ENCODE results near the gene CFD. TPM values are rescaled to one million over a fixed set of nuclear protein-coding genes. Genes with fewer than 3 reads are reported as not detected.
"Not testable (repeated sequence)": the region's sequence is repeated elsewhere in the genome, so short reads cannot be mapped to it uniquely, and the experiment has no call there.

The CFD gene
- total RNA-seq, 2 donors from 2014 or later: 0.38 to 1.1 TPM

DNA sequence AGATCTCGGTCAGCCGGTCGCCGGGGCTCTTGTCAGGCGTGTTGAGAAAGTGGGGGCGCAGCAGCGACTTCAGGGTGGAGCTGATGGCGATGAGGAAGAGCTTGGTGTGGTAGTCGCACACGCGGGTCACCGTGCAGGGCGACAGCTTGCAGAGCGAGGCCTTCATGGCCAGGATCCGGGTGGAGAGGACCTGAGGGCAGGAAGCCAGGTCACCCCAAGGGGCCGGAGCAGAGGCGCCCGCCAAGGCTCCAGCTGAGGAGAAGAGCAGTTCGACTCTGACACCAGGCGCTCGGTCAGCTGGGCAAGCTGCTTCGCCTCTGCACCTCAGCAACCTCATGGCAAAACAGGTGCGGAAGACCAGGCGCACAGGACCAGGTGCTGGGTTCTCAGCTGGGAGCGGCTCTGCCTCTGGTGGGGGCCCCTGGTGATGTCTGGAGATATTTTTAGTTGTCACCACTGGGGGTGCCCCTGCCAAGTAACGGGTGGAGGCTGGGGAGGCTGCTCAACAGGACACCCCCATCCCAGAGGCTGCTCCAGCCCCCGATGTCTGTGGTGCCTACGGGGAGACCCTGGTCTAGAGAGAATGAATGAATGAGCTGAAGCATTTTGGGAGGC, 15.9 kb downstream of the CFD start:
- Histone ChIP-seq H3K27ac (ENCODE audit: low read depth, low read length) (no peak overlapping the region), H3K4me3 (ENCODE audit: low read length) (no peak overlapping the region), H3K4me1 (ENCODE audit: control insufficient read depth, insufficient read depth, low read length) (no peaks in the 10 kb centered on the region), H3K27me3 (ENCODE audit: control insufficient read depth, insufficient read depth, low read length, poor library complexity, severe bottlenecking) (no peaks in the 10 kb centered on the region), H3K9ac (ENCODE audit: extremely low read depth, low read length, poor library complexity, severe bottlenecking) (no peak overlapping the region), H3K36me3 (ENCODE audit: control insufficient read depth, insufficient read depth, low read length) (peaks cover 17% of the 10 kb centered on the region), H3K9me3 (ENCODE audit: control insufficient read depth, low read length) (no peaks in the 10 kb centered on the region)
- H3K27me3 Mint-ChIP-seq (ENCODE audit: insufficient read depth): no peaks in the 10 kb centered on the region
- no peaks in the 10 kb centered on the region for H3K4me1 Mint-ChIP-seq
- WGBS, 2 experiments (ENCODE audit: insufficient coverage in 1 of 2, insufficient read length in 1 of 2): 97 to 98% methylated on average over 19 to 28 of the region's 28 CpGs
- TF ChIP-seq, protein P1, sequence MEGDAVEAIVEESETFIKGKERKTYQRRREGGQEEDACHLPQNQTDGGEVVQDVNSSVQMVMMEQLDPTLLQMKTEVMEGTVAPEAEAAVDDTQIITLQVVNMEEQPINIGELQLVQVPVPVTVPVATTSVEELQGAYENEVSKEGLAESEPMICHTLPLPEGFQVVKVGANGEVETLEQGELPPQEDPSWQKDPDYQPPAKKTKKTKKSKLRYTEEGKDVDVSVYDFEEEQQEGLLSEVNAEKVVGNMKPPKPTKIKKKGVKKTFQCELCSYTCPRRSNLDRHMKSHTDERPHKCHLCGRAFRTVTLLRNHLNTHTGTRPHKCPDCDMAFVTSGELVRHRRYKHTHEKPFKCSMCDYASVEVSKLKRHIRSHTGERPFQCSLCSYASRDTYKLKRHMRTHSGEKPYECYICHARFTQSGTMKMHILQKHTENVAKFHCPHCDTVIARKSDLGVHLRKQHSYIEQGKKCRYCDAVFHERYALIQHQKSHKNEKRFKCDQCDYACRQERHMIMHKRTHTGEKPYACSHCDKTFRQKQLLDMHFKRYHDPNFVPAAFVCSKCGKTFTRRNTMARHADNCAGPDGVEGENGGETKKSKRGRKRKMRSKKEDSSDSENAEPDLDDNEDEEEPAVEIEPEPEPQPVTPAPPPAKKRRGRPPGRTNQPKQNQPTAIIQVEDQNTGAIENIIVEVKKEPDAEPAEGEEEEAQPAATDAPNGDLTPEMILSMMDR (conservative IDR thresholded peaks at IDR 0.05): no peak
- peak; percentile 40 for DNase-seq
- H3K36me3 Mint-ChIP-seq (ENCODE audit: low read depth): peaks cover 27% of the 10 kb centered on the region
- no peak overlapping the region for H3K27ac Mint-ChIP-seq
- peaks cover 5% of the 10 kb centered on the region for H3K9me3 Mint-ChIP-seq
- H3K4me3 Mint-ChIP-seq: no peak overlapping the region

DNA sequence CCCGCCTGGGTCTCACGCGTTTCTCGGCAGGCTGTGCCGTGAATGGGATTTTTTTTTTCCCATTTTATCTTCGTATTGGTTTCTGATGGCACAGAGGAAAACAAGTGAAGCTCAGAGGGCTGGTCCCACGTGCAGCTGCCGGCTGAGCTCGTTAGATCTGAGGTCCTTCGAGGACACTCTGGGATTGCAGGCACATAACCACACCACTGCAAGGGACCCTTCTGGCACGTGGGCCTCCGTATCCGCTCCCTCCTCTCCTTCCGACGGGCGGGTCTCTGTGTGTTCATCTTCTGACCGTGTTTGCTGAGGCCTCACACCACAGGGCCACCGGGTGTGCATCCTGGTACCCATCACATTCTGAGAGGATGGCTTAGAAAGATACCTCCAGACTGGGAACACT, 16.6 kb downstream of the CFD start:
- Mint-ChIP-seq H3K27me3 (ENCODE audit: insufficient read depth) (no peaks in the 10 kb centered on the region), H3K4me1 (no peaks in the 10 kb centered on the region), H3K9me3 (peaks cover 5% of the 10 kb centered on the region), H3K27ac (no peak overlapping the region), H3K36me3 (ENCODE audit: low read depth) (peaks cover 30% of the 10 kb centered on the region), H3K4me3 (no peak overlapping the region)
- Histone ChIP-seq H3K9me3 (ENCODE audit: control insufficient read depth, low read length) (no peaks in the 10 kb centered on the region), H3K27me3 (ENCODE audit: control insufficient read depth, insufficient read depth, low read length, poor library complexity, severe bottlenecking) (no peaks in the 10 kb centered on the region), H3K4me1 (ENCODE audit: control insufficient read depth, insufficient read depth, low read length) (no peaks in the 10 kb centered on the region), H3K27ac (ENCODE audit: low read depth, low read length) (no peak overlapping the region), H3K4me3 (ENCODE audit: low read length) (no peak overlapping the region), H3K9ac (ENCODE audit: extremely low read depth, low read length, poor library complexity, severe bottlenecking) (no peak overlapping the region), H3K36me3 (ENCODE audit: control insufficient read depth, insufficient read depth, low read length) (peaks cover 17% of the 10 kb centered on the region)
- WGBS, 2 experiments (ENCODE audit: insufficient coverage in 1 of 2, insufficient read length in 1 of 2): 91 to 94% methylated on average over 14 to 18 of the region's 18 CpGs
- TF ChIP-seq, protein P1 (conservative IDR thresholded peaks at IDR 0.05): no peak
- DNase-seq: no peak

DNA sequence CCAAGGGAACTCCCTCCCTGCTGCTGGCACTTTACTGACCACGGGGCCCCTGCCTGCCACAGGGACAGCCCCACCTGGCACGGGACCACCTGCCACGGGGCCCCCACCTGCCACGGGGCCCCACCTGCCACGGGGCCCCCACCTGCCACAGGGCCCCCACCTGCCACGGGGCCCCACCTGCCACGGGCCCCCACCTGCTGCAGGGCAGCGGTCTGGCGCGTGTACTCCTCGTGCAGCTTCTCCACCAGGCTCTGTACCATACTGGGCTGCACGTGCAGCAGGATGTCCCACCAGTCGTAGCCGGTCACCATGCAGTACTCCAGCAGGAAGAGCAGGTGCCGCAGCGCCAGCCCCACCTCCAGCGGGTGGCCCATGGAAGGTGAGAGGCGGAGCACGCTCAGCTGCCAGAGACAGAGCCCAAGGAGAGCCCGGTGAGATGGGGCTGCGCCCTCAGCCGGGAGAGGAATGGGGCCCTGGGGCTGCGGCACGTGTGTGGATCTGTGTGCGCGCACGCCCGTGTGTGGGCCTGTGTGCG, 17.4 kb downstream of the CFD start:
- 92 to 96% methylated on average over 24 to 29 of the region's 29 CpGs for WGBS, 2 experiments (ENCODE audit: insufficient coverage in 1 of 2, insufficient read length in 1 of 2)

DNA sequence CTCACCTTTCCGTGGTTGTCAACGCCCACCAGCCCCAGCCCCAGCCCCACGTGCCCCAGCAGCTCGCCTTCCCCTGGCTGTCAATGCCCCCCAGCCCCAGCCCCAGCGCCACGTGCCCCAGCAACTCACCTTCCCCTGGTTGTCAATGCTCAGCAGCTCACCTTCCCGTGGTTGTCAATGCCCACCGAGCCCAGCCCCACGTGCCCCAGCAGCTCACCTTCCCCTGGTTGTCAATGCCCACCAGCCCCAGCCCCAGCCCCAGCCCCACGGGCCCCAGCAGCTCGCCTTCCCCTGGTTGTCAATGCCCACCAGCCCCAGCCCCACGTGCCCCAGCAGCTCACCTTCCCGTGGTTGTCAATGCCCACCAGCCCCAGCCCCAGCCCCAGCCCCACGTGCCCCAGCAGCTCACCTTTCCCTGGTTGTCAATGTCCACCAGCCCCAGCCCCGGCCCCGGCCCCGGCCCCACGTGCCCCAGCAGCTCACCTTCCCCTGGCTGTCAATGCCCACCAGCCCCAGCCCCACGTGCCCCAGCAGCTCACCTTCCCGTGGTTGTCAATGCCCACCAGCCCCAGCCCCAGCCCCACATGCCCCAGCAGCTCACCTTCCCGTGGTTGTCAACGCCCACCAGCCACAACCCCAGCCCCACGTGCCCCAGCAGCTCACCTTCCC, 18.7 kb downstream of the CFD start:
- H3K4me3 ChIP-seq (ENCODE audit: low read length); H3K4me3 Mint-ChIP-seq; H3K27ac ChIP-seq (ENCODE audit: low read depth, low read length); H3K9me3 ChIP-seq (ENCODE audit: control insufficient read depth, low read length); H3K4me1 ChIP-seq (ENCODE audit: control insufficient read depth, insufficient read depth, low read length); H3K9ac ChIP-seq (ENCODE audit: extremely low read depth, low read length, poor library complexity, severe bottlenecking); H3K4me1 Mint-ChIP-seq; H3K27me3 ChIP-seq (ENCODE audit: control insufficient read depth, insufficient read depth, low read length, poor library complexity, severe bottlenecking); H3K9me3 Mint-ChIP-seq; DNase-seq; H3K27me3 Mint-ChIP-seq (ENCODE audit: insufficient read depth); H3K27ac Mint-ChIP-seq: not testable (repeated sequence)
- 85 to 93% methylated on average over 7 to 21 of the region's 23 CpGs for WGBS, 2 experiments (ENCODE audit: insufficient coverage in 1 of 2, insufficient read length in 1 of 2)
- peaks cover 41% of the 10 kb centered on the region for H3K36me3 Mint-ChIP-seq (ENCODE audit: low read depth)
- peaks cover 37% of the 10 kb centered on the region for H3K36me3 ChIP-seq (ENCODE audit: control insufficient read depth, insufficient read depth, low read length)

More for the DNA sequence above, 17.4 kb downstream of the CFD start:
- TF ChIP-seq, protein P1 (conservative IDR thresholded peaks at IDR 0.05): no peak
- peaks cover 1% of the 10 kb centered on the region for H3K9me3 Mint-ChIP-seq
- DNase-seq: no peak
- H3K4me3 ChIP-seq (ENCODE audit: low read length): no peak overlapping the region
- no peak overlapping the region for H3K4me3 Mint-ChIP-seq
- no peaks in the 10 kb centered on the region for H3K4me1 Mint-ChIP-seq
- no peaks in the 10 kb centered on the region for H3K27me3 Mint-ChIP-seq (ENCODE audit: insufficient read depth)
- H3K9me3 ChIP-seq (ENCODE audit: control insufficient read depth, low read length): no peaks in the 10 kb centered on the region
- peaks cover 25% of the 10 kb centered on the region for H3K36me3 ChIP-seq (ENCODE audit: control insufficient read depth, insufficient read depth, low read length)
- H3K4me1 ChIP-seq (ENCODE audit: control insufficient read depth, insufficient read depth, low read length): no peaks in the 10 kb centered on the region
- H3K36me3 Mint-ChIP-seq (ENCODE audit: low read depth): peaks cover 34% of the 10 kb centered on the region
- no peak overlapping the region for H3K27ac ChIP-seq (ENCODE audit: low read depth, low read length)
- H3K27ac Mint-ChIP-seq: no peak overlapping the region
- no peak overlapping the region for H3K9ac ChIP-seq (ENCODE audit: extremely low read depth, low read length, poor library complexity, severe bottlenecking)
- no peaks in the 10 kb centered on the region for H3K27me3 ChIP-seq (ENCODE audit: control insufficient read depth, insufficient read depth, low read length, poor library complexity, severe bottlenecking)
